ENCODE measurements around the gene VENTX. TPM values are rescaled to one million over a fixed set of nuclear protein-coding genes. Genes with fewer than 3 reads are reported as not detected.

VENTX gene
- total RNA-seq, 1 experiment from 2014 or later = not detected

DNA sequence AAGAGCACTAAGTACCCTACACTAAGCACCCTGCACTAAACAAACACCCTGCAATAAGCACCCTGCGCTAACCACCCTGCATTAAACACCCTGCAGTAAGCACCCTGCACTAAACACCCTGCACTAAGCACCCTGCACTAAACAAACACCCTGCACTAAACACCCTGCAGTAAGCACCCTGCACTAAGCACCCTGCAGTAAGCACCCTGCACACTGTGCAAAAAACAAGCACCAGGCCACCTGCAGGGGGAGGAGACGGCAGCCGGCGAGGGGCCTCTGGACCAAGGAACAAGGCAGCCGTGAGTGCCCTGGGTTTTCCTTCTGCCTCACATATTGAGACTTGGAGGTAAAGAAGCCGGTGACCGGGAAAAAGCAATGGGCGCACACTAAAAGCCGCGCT, 47.4 kb upstream of the VENTX start:
- no peaks in the 10 kb centered on the region for H3K36me3 Mint-ChIP-seq (ENCODE audit: insufficient read depth, unreplicated experiment)
- no peak for TF ChIP-seq CTCF (IDR thresholded peaks at IDR 0.05; ENCODE audit: unreplicated experiment)
- BruUV-seq (replicated peaks) = no TSS peak

DNA sequence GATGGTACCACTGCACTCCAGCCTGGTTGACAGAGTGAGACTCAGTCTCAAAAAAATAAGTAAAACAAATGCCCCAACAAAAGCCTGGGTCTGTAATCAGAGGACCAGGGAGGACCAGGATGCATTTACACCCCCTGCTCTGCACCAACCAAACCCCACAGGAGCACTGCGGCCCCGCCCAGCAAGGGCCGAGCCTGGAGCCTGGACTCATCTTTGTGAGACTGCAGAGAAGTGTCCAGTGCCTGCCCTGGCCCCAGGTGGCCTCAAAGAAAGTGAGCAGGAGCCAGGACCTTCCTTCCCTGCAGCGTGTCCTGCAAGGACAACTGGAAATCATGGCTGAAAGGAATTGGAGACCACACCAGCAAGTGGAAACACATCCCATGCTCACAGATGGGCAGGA, 46.0 kb upstream of the VENTX start:
- H3K9me3 Mint-ChIP-seq (ENCODE audit: unreplicated experiment) = peaks cover 8% of the 10 kb centered on the region
- H3K27ac Mint-ChIP-seq (ENCODE audit: low read depth, unreplicated experiment) = no peak overlapping the region
- TF ChIP-seq CTCF (IDR thresholded peaks at IDR 0.05; ENCODE audit: unreplicated experiment) = no peak
- ChIA-PET POLR2A (no interaction called here), CTCF (no interaction called here)
- no TSS peak for BruUV-seq (replicated peaks)
- H3K4me3 Mint-ChIP-seq (ENCODE audit: unreplicated experiment) = no peak overlapping the region
- no peaks in the 10 kb centered on the region for H3K27me3 Mint-ChIP-seq (ENCODE audit: insufficient read depth, unreplicated experiment)
- no peaks in the 10 kb centered on the region for H3K4me1 Mint-ChIP-seq (ENCODE audit: insufficient read depth, unreplicated experiment)
- no peaks in the 10 kb centered on the region for H3K36me3 Mint-ChIP-seq (ENCODE audit: insufficient read depth, unreplicated experiment)
- intact Hi-C loops (cut with micrococcal nuclease) = no loop called here
- no peak for DNase-seq (ENCODE audit: unreplicated experiment)

More for the DNA sequence above, 47.4 kb upstream of the VENTX start:
- no peak for DNase-seq (ENCODE audit: unreplicated experiment)
- no peaks in the 10 kb centered on the region for H3K4me1 Mint-ChIP-seq (ENCODE audit: insufficient read depth, unreplicated experiment)
- H3K27me3 Mint-ChIP-seq (ENCODE audit: insufficient read depth, unreplicated experiment) = no peaks in the 10 kb centered on the region
- no peak overlapping the region for H3K27ac Mint-ChIP-seq (ENCODE audit: low read depth, unreplicated experiment)
- peaks cover 8% of the 10 kb centered on the region for H3K9me3 Mint-ChIP-seq (ENCODE audit: unreplicated experiment)
- ChIA-PET POLR2A (no interaction called here), CTCF (no interaction called here)
- intact Hi-C loops (cut with micrococcal nuclease) = no loop called here
- H3K4me3 Mint-ChIP-seq (ENCODE audit: unreplicated experiment) = no peak overlapping the region

DNA sequence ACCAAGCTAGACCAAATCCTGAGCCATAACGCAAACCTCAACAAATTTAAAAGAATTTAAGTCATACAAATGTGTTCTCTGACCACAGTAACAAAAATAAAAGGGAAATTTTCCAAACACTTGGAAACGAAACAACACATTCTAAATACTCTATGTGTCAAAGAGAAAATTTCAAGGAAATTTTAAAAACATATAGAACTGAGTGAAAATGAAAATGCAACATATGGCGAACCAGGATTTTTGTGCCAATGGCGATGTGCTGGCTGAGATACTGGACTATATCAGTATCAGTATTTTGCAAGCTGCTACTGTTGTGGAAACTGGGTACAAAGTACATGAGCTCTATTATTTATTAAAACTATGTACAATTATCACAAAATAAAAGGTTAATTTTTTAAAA, 43.5 kb upstream of the VENTX start:
- DNase-seq (ENCODE audit: unreplicated experiment) = no peak
- POLR2A ChIA-PET = no interaction called here
- Mint-ChIP-seq H3K27ac (ENCODE audit: low read depth, unreplicated experiment) (no peak overlapping the region), H3K27me3 (ENCODE audit: insufficient read depth, unreplicated experiment) (no peaks in the 10 kb centered on the region), H3K36me3 (ENCODE audit: insufficient read depth, unreplicated experiment) (no peaks in the 10 kb centered on the region), H3K9me3 (ENCODE audit: unreplicated experiment) (peaks cover 8% of the 10 kb centered on the region), H3K4me3 (ENCODE audit: unreplicated experiment) (no peak overlapping the region), H3K4me1 (ENCODE audit: insufficient read depth, unreplicated experiment) (no peaks in the 10 kb centered on the region)
- intact Hi-C loops (cut with micrococcal nuclease) = no loop called here
- CTCF ChIA-PET = no interaction called here
- TF ChIP-seq CTCF (IDR thresholded peaks at IDR 0.05; ENCODE audit: unreplicated experiment) = no peak
- BruUV-seq (replicated peaks) = no TSS peak

DNA sequence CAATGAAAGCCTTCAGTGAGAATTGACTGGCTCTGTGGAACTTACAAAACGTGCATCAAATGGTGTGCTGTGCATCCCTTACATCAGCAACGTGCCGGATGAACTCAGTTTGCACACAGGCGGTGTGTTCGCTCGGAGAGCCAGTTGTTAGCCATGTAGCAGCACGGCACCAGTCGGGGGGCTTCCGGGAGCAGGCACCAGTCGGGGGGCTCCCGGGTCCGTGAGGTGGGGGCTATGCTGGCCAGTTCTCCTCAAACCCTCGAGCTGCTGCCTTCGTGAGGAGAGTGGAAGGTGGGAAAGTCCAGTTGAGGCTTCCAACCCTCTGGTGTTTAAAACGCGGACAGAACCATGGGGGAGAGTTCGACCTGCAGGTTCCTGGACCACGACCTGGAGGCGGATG, 42.6 kb upstream of the VENTX start:
- POLR2A ChIA-PET = no interaction called here
- H3K9me3 Mint-ChIP-seq (ENCODE audit: unreplicated experiment) = peaks cover 8% of the 10 kb centered on the region
- intact Hi-C loops (cut with micrococcal nuclease) = no loop called here
- H3K27ac Mint-ChIP-seq (ENCODE audit: low read depth, unreplicated experiment) = no peak overlapping the region
- H3K36me3 Mint-ChIP-seq (ENCODE audit: insufficient read depth, unreplicated experiment) = no peaks in the 10 kb centered on the region
- H3K4me3 Mint-ChIP-seq (ENCODE audit: unreplicated experiment) = no peak overlapping the region
- no peaks in the 10 kb centered on the region for H3K27me3 Mint-ChIP-seq (ENCODE audit: insufficient read depth, unreplicated experiment)
- TF ChIP-seq CTCF (IDR thresholded peaks at IDR 0.05; ENCODE audit: unreplicated experiment) = no peak
- no peak for DNase-seq (ENCODE audit: unreplicated experiment)
- H3K4me1 Mint-ChIP-seq (ENCODE audit: insufficient read depth, unreplicated experiment) = no peaks in the 10 kb centered on the region
- CTCF ChIA-PET = no interaction called here
- no TSS peak for BruUV-seq (replicated peaks)
